HL-60 (cell line): ENCODE results near the gene DHRS7C.

Source experiments
- DNase-seq, 2 experiments: peaks; one replicate each; pipeline ENCODE4 v3.0.0-alpha.2; 2010 to 2020; ENCODE audit warnings: low read depth in 1 of 2, low spot score in 1 of 2
- H3K27ac ChIP-seq: fragments of 250-450 bp; sonication (Bioruptor Pico); replicated peaks from 2 replicates; pipeline ENCODE4 v1.5.1; 2020; ENCODE audit warnings: mild to moderate bottlenecking, moderate library complexity
- H3K27me3 ChIP-seq: fragments of 250-450 bp; sonication (Bioruptor Pico); 2 replicates; pipeline ENCODE4 v1.5.1; 2021; ENCODE audit warnings: mild to moderate bottlenecking, moderate library complexity; ENCODE audit not compliant: insufficient read depth, poor library complexity, severe bottlenecking
- H3K4me3 ChIP-seq: replicated peaks from 2 replicates; pipeline ENCODE4 v1.5.1; 2011; ENCODE audit warnings: mild to moderate bottlenecking, control low read depth, low read length; ENCODE audit not compliant: insufficient read depth
- CTCF ChIP-seq: IDR thresholded peaks from one replicate; pipeline ENCODE4 v1.5.1; 2011; ENCODE audit warnings: low read length, control low read depth, inconsistent platforms; ENCODE audit not compliant: insufficient read depth
- GABPA ChIP-seq: IDR thresholded peaks from 2 replicates; pipeline ENCODE4 v1.6.1; 2012; ENCODE audit warnings: low read depth
- POLR2AphosphoS5 ChIP-seq: IDR thresholded peaks from 2 replicates; pipeline ENCODE4 v1.6.1; 2012; ENCODE audit warnings: low read depth
- REST ChIP-seq: IDR thresholded peaks from 2 replicates; pipeline ENCODE4 v1.6.1; 2012; ENCODE audit warnings: low read depth; ENCODE audit not compliant: insufficient replicate concordance
- SPI1 ChIP-seq: IDR thresholded peaks from 2 replicates; pipeline ENCODE4 v1.6.1; 2012; ENCODE audit warnings: low read depth, mild to moderate bottlenecking, borderline replicate concordance

Gene DHRS7C

GRCh38 chr17:9801505-9801904, 10.1 kb upstream of the DHRS7C start:
- Histone ChIP-seq H3K27ac (no peak overlapping the region), H3K27me3 (no peaks in the 10 kb centered on the region)

GRCh38 chr17:9798724-9799123, 7.3 kb upstream of the DHRS7C start:
- H3K27ac ChIP-seq: no peak overlapping the region
- DNase-seq: no peak
- H3K27me3 ChIP-seq: no peaks in the 10 kb centered on the region
- H3K4me3 ChIP-seq: no peak overlapping the region
- TF ChIP-seq CTCF (no peak), SPI1 (no peak), POLR2AphosphoS5 (no peak)

More at GRCh38 chr17:9801505-9801904, 10.1 kb upstream of the DHRS7C start:
- TF ChIP-seq SPI1: no peak
- no peak for DNase-seq
- no peak overlapping the region for H3K4me3 ChIP-seq

- no peak overlapping the region for H3K27ac ChIP-seq
- no peaks in the 10 kb centered on the region for H3K27me3 ChIP-seq
- no peak for DNase-seq
- no peak overlapping the region for H3K4me3 ChIP-seq
- no peak for TF ChIP-seq POLR2AphosphoS5
- TF ChIP-seq REST: no peak
- no peak for TF ChIP-seq GABPA
- TF ChIP-seq CTCF: no peak
- no peak for TF ChIP-seq SPI1
These were observed 6.6 kb upstream of the DHRS7C start for GRCh38 chr17:9798008-9798407.

- no peak for TF ChIP-seq CTCF
- TF ChIP-seq REST: no peak
- TF ChIP-seq GABPA: no peak
- no peak for TF ChIP-seq SPI1
- TF ChIP-seq POLR2AphosphoS5: no peak
- no peak for DNase-seq
- Histone ChIP-seq H3K27me3 (no peaks in the 10 kb centered on the region), H3K4me3 (no peak overlapping the region), H3K27ac (no peak overlapping the region)
These were observed 919 bp upstream of the DHRS7C start for GRCh38 chr17:9792181-9792840.
